IPS DF 6.9 (cell line): ENCODE measurements around the gene FBXW10B.
"Not testable (repeated sequence)": the region's sequence is repeated elsewhere in the genome, so short reads cannot be mapped to it uniquely, and the experiment has no call there.

Experiments used
- DNase-seq: peaks from one replicate; pipeline ENCODE4 v3.0.0-alpha.2; 2013; ENCODE audit warnings: low read depth, low spot score
- H3K27ac ChIP-seq: one replicate; pipeline ENCODE4 v1.5.1; 2013; ENCODE audit warnings: low read length, control low read depth
- H3K27me3 ChIP-seq: 2 replicates; pipeline ENCODE4 v1.6.1; 2013; ENCODE audit warnings: mild to moderate bottlenecking, low read length; ENCODE audit not compliant: control insufficient read depth, insufficient read depth
- H3K36me3 ChIP-seq: 2 replicates; pipeline ENCODE4 v1.6.1; 2013; ENCODE audit warnings: low read length; ENCODE audit not compliant: control insufficient read depth, insufficient read depth
- H3K4me1 ChIP-seq: 2 replicates; pipeline ENCODE4 v1.6.1; 2013; ENCODE audit warnings: low read length; ENCODE audit not compliant: control insufficient read depth, insufficient read depth
- H3K4me3 ChIP-seq: 2 replicates; pipeline ENCODE4 v1.5.1; 2013; ENCODE audit warnings: mild to moderate bottlenecking, low read length
- H3K9me3 ChIP-seq: 2 replicates; pipeline ENCODE4 v1.6.1; 2013; ENCODE audit warnings: low read length, inconsistent platforms; ENCODE audit not compliant: control insufficient read depth, insufficient read depth
- WGBS: extraction: QIAGEN DNeasy Blood & Tissue Kit; methylation state at CpG from one replicate; pipeline ENCODE4 v1.1.7; 2013; ENCODE audit warnings: mixed read lengths, missing lambda C conversion rate; ENCODE audit not compliant: insufficient read length, insufficient coverage; 5-methylcytosine and 5-hydroxymethylcytosine counted together

The FBXW10B gene

GRCh38 chr17:15654886-15655561 lies 35.5 kb upstream of the FBXW10B start:
- Histone ChIP-seq H3K36me3 (no peaks in the 10 kb centered on the region; the same call in 1 of the 2 replicates), H3K4me1 (no peaks in the 10 kb centered on the region; the same call in 1 of the 2 replicates), H3K4me3 (no peak overlapping the region), H3K27ac (no peak overlapping the region), H3K9me3 (no peaks in the 10 kb centered on the region; the same call in 1 of the 2 replicates), H3K27me3 (no peaks in the 10 kb centered on the region)
- DNase-seq = no peak
- WGBS = no CpG with 5 or more reads among the region's 3 CpGs

- not testable (repeated sequence) for H3K4me1 ChIP-seq, H3K36me3 ChIP-seq
- WGBS = no CpG with 5 or more reads among the region's 3 CpGs
These were observed 34.9 kb upstream of the FBXW10B start for GRCh38 chr17:15654401-15654800.

GRCh38 chr17:15652960-15653359 lies 33.5 kb upstream of the FBXW10B start:
- no peak for DNase-seq
- no peaks in the 10 kb centered on the region; the same call in 1 of the 2 replicates for H3K36me3 ChIP-seq
- WGBS = no CpG with 5 or more reads among the region's 6 CpGs
- H3K27ac ChIP-seq = no peak overlapping the region
- H3K4me1 ChIP-seq = no peaks in the 10 kb centered on the region; the same call in 1 of the 2 replicates
- no peak overlapping the region for H3K4me3 ChIP-seq
- no peaks in the 10 kb centered on the region; the same call in 1 of the 2 replicates for H3K9me3 ChIP-seq
- no peaks in the 10 kb centered on the region for H3K27me3 ChIP-seq

More at GRCh38 chr17:15654401-15654800, 34.9 kb upstream of the FBXW10B start:
- H3K27ac ChIP-seq, H3K9me3 ChIP-seq, DNase-seq, H3K4me3 ChIP-seq, H3K27me3 ChIP-seq: not testable (repeated sequence)

- no peak overlapping the region for H3K27ac ChIP-seq
These were observed 32.1 kb upstream of the FBXW10B start for GRCh38 chr17:15651583-15652110.

GRCh38 chr17:15650741-15651582 lies 31.5 kb upstream of the FBXW10B start:
- Histone ChIP-seq H3K27me3 (no peaks in the 10 kb centered on the region), H3K9me3 (no peaks in the 10 kb centered on the region; the same call in 1 of the 2 replicates), H3K4me1 (no peaks in the 10 kb centered on the region; the same call in 1 of the 2 replicates), H3K36me3 (no peaks in the 10 kb centered on the region), H3K27ac (no peak overlapping the region), H3K4me3 (no peak overlapping the region)
- no peak for DNase-seq
- no CpG with 5 or more reads among the region's 14 CpGs for WGBS

More at GRCh38 chr17:15651583-15652110, 32.1 kb upstream of the FBXW10B start:
- no peaks in the 10 kb centered on the region; the same call in 1 of the 2 replicates for H3K4me1 ChIP-seq
- no peaks in the 10 kb centered on the region for H3K27me3 ChIP-seq
- WGBS = no CpG with 5 or more reads among the region's 8 CpGs
- no peak for DNase-seq
- no peaks in the 10 kb centered on the region for H3K36me3 ChIP-seq
- H3K9me3 ChIP-seq = no peaks in the 10 kb centered on the region; the same call in 1 of the 2 replicates
- H3K4me3 ChIP-seq = no peak overlapping the region

- Histone ChIP-seq H3K9me3 (no peaks in the 10 kb centered on the region; the same call in 1 of the 2 replicates), H3K36me3 (no peaks in the 10 kb centered on the region), H3K4me1 (no peaks in the 10 kb centered on the region; the same call in 1 of the 2 replicates), H3K27ac (no peak overlapping the region), H3K27me3 (no peaks in the 10 kb centered on the region), H3K4me3 (no peak overlapping the region)
- no CpG with 5 or more reads among the region's 6 CpGs for WGBS
- no peak for DNase-seq
These were observed 30.4 kb upstream of the FBXW10B start for GRCh38 chr17:15649861-15650421.

- no peak overlapping the region for H3K27ac ChIP-seq
- H3K4me1 ChIP-seq = no peaks in the 10 kb centered on the region; the same call in 1 of the 2 replicates
- H3K36me3 ChIP-seq = no peaks in the 10 kb centered on the region
- H3K9me3 ChIP-seq = no peaks in the 10 kb centered on the region
- no peak for DNase-seq
- no CpG with 5 or more reads among the region's 5 CpGs for WGBS
- no peaks in the 10 kb centered on the region for H3K27me3 ChIP-seq
- H3K4me3 ChIP-seq = no peak overlapping the region
These were observed 28.9 kb upstream of the FBXW10B start for GRCh38 chr17:15648386-15648785.

- WGBS = no CpG with 5 or more reads among the region's 5 CpGs
- H3K4me3 ChIP-seq, H3K27me3 ChIP-seq, H3K36me3 ChIP-seq, DNase-seq, H3K4me1 ChIP-seq, H3K27ac ChIP-seq, H3K9me3 ChIP-seq: not testable (repeated sequence)
These were observed 26.4 kb upstream of the FBXW10B start for GRCh38 chr17:15645942-15646312.

GRCh38 chr17:15645099-15645941 lies 25.8 kb upstream of the FBXW10B start:
- DNase-seq, H3K4me3 ChIP-seq, H3K27ac ChIP-seq, H3K27me3 ChIP-seq, H3K4me1 ChIP-seq, H3K9me3 ChIP-seq, H3K36me3 ChIP-seq: not testable (repeated sequence)
- WGBS = no CpG with 5 or more reads among the region's 10 CpGs
